CD4-positive, alpha-beta T cell treated with Interleukin-21 for 1 hour (primary cell): ENCODE results near the gene P4HTM.
A peak's percentile ranks its signal among the peaks of the same experiment; 100 is the strongest.

Source experiments
- DNase-seq: peaks from one replicate; pipeline ENCODE4 v3.0.0-alpha.2; 2020

The P4HTM gene

DNA sequence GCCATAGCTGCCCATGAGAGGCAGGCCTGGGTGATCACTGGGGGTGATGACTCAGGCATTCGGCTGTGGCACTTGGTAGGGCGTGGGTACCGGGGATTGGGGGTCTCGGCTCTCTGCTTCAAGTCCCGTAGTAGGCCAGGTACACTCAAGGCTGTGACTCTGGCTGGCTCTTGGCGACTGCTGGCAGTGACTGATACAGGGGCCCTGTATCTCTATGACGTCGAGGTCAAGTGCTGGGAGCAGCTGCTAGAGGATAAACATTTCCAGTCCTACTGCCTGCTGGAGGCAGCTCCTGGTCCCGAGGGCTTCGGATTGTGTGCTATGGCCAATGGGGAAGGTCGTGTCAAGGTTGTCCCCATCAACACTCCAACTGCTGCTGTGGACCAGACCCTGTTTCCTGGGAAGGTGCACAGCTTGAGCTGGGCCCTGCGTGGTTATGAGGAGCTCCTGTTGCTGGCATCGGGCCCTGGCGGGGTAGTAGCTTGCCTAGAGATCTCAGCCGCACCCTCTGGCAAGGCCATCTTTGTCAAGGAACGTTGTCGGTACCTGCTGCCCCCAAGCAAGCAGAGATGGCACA is 22.5 kb downstream of the P4HTM start:
- DNase-seq = no peak

DNA sequence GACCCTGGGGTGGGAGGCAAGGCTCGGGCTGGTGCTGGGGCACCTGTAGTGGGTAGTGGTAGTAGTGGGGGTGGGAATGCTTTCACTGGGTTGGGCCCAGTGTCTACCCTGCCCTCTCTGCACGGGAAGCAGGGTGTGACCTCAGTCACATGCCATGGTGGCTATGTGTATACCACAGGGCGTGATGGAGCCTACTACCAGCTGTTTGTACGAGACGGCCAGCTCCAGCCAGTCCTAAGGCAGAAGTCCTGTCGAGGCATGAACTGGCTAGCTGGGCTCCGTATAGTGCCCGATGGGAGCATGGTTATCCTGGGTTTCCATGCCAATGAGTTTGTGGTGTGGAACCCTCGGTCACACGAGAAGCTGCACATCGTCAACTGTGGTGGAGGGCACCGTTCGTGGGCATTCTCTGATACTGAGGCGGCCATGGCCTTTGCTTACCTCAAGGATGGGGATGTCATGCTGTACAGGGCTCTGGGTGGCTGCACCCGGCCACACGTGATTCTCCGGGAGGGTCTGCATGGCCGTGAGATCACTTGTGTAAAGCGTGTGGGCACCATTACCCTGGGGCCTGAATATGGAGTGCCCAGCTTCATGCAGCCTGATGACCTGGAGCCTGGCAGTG is 23.2 kb downstream of the P4HTM start:
- DNase-seq = no peak

DNA sequence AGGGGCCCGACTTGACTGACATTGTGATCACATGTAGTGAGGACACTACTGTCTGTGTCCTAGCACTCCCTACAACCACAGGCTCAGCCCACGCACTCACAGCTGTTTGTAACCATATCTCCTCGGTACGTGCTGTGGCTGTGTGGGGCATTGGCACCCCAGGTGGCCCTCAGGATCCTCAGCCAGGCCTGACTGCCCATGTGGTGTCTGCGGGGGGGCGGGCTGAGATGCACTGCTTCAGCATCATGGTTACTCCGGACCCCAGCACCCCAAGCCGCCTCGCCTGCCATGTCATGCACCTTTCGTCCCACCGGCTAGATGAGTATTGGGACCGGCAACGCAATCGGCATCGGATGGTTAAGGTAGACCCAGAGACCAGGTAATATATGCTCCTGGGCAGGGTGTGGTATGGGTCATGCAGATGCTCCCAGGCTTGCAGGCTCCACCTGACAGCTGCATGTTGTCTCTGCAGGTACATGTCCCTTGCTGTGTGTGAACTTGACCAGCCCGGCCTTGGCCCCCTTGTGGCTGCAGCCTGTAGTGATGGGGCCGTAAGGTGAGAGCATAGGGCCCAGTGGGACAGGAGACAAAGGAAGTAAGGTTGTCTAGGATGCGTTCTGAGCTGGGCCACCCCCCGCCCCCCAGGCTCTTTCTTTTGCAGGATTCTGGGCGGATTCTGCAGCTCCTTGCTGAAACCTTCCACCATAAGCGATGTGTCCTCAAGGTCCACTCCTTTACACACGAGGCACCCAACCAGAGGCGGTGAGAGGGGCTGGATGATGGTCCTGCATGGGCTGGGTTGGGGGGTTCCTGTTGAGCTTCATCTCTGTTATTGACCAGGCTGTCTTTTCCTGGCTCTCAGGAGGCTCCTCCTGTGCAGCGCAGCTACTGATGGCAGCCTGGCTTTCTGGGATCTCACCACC is 24.0 kb downstream of the P4HTM start:
- DNase-seq = peak; percentile 67

- DNase-seq = no peak
These were observed 25.0 kb downstream of the P4HTM start for GRCh38 chr3:49015072-49015471.

DNA sequence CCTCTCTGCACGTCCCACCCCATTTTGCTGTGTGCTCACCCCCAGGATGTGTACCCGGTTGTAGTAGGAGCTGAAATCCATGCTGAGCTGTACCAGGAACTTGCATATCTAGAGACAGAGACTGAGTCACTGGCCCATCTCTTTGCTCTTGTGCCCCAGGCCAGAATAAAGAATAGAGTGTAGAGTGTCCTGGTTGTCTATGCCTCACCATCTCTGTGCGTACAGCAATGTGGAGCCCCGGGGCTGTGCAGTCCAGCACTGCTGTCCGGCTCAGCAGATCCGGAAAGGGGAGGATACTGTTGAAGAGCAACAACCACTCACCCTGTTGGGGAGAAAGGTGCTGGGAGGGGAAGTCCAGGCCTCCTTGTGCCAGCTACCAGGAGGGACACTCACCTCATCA is 25.7 kb downstream of the P4HTM start:
- no peak for DNase-seq

DNA sequence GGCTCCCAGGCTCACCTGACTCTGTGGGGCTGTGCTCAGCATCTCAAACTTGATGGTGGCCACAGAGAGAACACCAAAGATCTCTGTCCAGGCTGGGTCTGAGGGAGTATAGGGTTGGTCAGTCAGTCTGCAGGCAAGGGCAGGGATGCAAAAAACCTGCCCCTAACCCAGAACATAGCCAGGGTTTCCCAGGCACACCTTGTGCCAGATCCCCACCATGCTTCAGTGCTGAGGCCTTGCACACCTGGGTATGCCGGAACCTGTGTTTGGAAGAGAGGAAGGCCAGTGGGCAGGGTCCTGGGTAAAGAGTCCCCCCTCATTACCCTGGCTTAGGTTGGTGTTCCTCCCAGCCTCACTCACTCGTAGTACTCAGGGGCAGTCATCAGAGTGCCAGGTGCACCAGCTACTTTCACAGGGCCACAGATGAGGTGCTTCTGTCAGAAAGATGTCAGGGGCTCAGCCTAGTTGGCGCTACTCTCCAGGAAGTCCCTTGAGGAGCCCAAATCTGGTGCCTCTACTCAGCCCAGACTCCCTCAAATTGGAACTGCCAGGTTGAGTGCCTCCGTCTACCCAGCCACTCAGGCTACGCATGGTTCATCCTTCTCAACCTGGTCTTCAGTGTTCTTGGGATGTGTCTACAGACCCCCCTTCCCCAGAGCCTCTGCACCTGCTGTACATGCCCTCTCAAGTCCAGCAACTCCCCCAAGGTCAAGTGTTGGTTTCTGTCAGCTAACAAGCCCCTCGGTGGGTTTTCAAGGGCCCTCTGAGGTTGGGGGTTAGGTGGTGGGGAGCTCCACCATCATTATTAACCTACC is 26.6 kb downstream of the P4HTM start:
- DNase-seq = no peak

DNA sequence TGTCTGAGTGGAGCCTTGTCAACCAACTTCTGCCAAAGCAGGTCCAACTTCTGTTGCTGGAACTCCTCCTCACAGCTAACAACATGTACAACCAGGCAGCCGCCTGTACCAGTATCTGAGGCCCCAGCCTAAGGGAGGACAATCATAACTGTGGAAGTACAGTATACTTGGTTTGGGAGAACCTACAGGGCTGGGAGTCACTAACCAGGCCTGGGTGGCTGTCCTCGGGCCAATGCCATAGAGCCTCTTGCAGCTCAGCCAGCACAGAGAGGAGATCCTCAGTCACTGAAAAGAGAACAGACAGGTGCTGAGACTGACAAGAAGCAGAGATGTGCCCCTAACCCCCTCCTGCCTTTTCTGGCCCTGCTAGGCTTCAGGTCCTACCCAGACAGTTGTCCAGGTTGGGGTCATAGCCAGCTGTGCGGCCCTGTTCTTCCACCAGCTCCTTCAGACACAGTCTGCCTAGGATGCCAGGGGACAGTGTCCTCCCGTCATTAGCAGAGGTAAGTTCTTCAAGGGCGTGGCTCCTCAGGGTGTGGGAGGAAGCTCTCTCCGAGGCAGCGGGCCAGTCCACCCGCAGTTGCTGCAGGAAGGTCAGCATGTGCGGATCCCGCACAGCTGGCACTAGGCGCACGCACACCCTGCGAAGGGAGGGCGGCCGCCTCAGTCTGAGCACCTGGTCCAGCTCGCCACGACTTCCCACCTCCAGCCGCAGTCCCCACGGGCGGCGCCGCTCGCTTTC is 27.4 kb downstream of the P4HTM start:
- no peak for DNase-seq

GRCh38 chr3:49017971-49018706 is 28.1 kb downstream of the P4HTM start, which contains the start of gene DALRD3:
DALRD3 (minus strand) TSS chr3:49018580; CDS start chr3:49018564, 16 bp downstream.
- DNase-seq = peak; percentile 71

GRCh38 chr3:49018707-49019006 is 28.6 kb downstream of the P4HTM start:
- no peak for DNase-seq

DNA sequence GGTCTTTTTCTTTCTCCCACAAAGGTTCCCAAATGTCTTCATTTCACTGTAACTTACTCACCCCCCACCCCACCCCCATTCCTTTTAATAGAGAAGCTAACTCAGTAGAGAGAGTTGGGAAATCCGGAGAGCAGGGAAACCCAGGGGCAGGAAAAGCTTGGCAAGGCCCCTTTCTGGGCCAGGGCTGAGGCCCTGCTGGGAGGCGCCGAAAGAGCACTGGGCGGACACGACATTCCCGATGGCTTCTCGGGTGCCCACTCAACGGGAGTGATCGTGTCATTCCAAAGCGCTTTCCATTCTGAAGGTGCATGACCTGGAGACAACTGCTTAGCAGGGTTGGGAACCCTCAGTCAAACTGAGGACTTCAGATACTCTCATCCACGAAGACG is 29.9 kb downstream of the P4HTM start:
- no peak for DNase-seq

- peak; percentile 38 for DNase-seq
These were observed 30.5 kb downstream of the P4HTM start for GRCh38 chr3:49020330-49021212.

DNA sequence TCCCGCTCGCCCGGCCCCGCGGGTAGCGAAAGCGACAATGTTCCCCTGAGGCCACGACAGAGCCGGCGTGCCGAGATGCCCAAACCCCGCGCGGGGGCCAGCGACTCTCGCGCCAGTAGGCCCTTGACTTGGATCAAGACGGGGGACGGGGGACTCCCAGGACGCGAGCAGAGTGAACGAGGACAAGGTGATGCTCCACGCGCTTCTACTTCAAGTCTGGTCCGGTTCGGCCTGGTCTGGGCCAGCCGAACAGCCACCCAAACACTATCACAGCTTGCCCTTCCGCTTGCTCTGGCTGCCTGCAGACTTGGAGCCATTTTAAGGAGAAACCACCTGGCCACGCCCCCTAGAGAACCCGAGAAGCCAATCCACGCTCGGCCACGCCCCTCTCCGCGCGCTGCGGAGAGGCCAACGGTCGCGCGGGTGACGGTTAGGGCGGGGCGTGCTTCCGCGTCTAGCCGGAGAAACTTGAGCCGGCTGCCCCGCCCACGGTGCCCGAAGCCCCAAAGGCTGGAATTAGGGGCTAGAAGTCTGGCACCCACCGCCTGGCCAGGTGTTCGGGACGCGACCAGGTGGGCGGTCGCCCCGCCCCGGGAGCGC is 31.3 kb downstream of the P4HTM start:
- DNase-seq = peak; percentile 99

- DNase-seq = peak; percentile 94
These were observed 32.0 kb downstream of the P4HTM start, which contains the start of gene NDUFAF3 for GRCh38 chr3:49021813-49022687. NDUFAF3 (plus strand) TSS chr3:49022121; CDS start chr3:49022145, 24 bp downstream.

GRCh38 chr3:49022688-49023171 is 32.7 kb downstream of the P4HTM start:
- no peak for DNase-seq

DNA sequence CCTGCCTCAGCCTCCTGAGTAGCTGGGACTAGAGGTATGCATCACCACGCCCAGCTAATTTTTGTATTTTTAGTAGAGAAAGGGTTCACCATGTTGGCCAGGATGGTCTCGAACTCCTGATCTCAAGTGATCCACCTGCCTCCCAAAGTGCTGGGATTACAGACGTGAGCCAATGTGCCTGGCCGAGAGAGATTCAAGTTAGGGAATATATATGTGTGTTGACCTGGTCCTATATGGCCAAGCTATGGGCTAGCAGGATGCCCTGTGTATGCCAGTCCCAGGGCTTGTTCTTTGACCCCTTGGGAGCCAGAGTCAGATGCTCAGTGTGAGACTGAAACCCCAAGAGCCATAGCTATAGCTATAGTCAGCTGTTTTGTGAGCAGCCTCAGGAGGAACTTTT is 33.7 kb downstream of the P4HTM start:
- no peak for DNase-seq

- DNase-seq = no peak
These were observed 34.4 kb downstream of the P4HTM start for GRCh38 chr3:49024449-49024848.

GRCh38 chr3:49025005-49025792 is 35.2 kb downstream of the P4HTM start:
- no peak for DNase-seq
